GM12878 (cell line): Measurements from ENCODE around the gene EGFR. TPM values are rescaled to one million over a fixed set of nuclear protein-coding genes. Genes with fewer than 3 reads are reported as not detected.

ENCODE experiments used
- ATAC-seq: fragments of 200-7000 bp; cut with Tn5 transposase; 3 replicates; pipeline ENCODE4 v1.9.1; 2020; ENCODE audit warnings: mild to moderate bottlenecking, moderate library complexity
- BruUV-seq: library from RNA; stranded (reverse); fragments of 400-500 nt; replicated peaks from 2 replicates; lab custom pipeline; 2021; lab: Mats Ljungman, UMichigan
- CTCF ChIA-PET: fragments of 300-600 bp; sonication (Branson Sonifier 250); formaldehyde crosslinking; extraction: SDS; loops from one replicate; lab custom pipeline; 2021; ENCODE audit warnings: inconsistent platforms; lab: Yijun Ruan, JAX
- POLR2A ChIA-PET: fragments of 350-600 bp; formaldehyde crosslinking; extraction: SDS; loops from one replicate; lab custom pipeline; 2021; ENCODE audit warnings: inconsistent platforms; lab: Charles Lee
- RAD21 ChIA-PET: fragments of 300-600 bp; sonication (Branson Sonifier 250); formaldehyde crosslinking; loops from one replicate; lab custom pipeline; 2023; ENCODE audit warnings: antibody characterized with exemption; ENCODE audit not compliant: unreplicated experiment; lab: Charles Lee
- SMC1A ChIA-PET: fragments of 300-600 bp; sonication (Branson Sonifier 250); formaldehyde crosslinking; loops from one replicate; lab custom pipeline; 2023; ENCODE audit not compliant: unreplicated experiment, uncharacterized antibody; lab: Charles Lee
- DNase-seq: peaks from one replicate; pipeline ENCODE4 v3.0.0-alpha.2; 2011; ENCODE audit warnings: low read depth, low spot score
- FAIRE-seq: peaks from 3 replicates; lab custom pipeline; 2011; peaks lifted over from hg19 to GRCh38; lab: Jason Lieb, UNC
- H2AFZ ChIP-seq: 2 replicates; pipeline ENCODE4 v1.6.0; 2011; ENCODE audit warnings: low read depth, low read length, control low read depth; ENCODE audit not compliant: control insufficient read depth
- H3K27ac ChIP-seq: 2 replicates; pipeline ENCODE4 v1.5.1; 2011; ENCODE audit warnings: control low read depth; ENCODE audit not compliant: control insufficient read depth, insufficient read depth
- H3K27me3 ChIP-seq, 2 experiments: replicated peaks in 1 of 2; 2 replicates each; pipeline versions ENCODE4 v1.6.0 to v1.6.1; 2011; ENCODE audit warnings: low read length in 1 of 2; ENCODE audit not compliant: control insufficient read depth in 2 of 2, insufficient read depth in 2 of 2
- H3K36me3 ChIP-seq, 2 experiments: 2 replicates each; pipeline ENCODE4 v1.5.1; 2011; ENCODE audit warnings: low read length in 1 of 2; ENCODE audit not compliant: control insufficient read depth in 2 of 2, insufficient read depth in 2 of 2
- H3K4me1 ChIP-seq: 2 replicates; pipeline ENCODE4 v1.6.1; 2011; ENCODE audit warnings: mild to moderate bottlenecking, low read length, moderate library complexity, mixed read lengths; ENCODE audit not compliant: control insufficient read depth, insufficient read depth
- H3K4me2 ChIP-seq: 2 replicates; pipeline ENCODE4 v1.6.0; 2011; ENCODE audit warnings: control low read depth; ENCODE audit not compliant: control insufficient read depth, insufficient read depth
- H3K4me3 ChIP-seq: fragments of 200-600 bp; sonication (generic); 2 replicates; pipeline ENCODE4 v1.5.1; 2016
- H3K79me2 ChIP-seq: 2 replicates; pipeline ENCODE4 v1.6.0; 2011; ENCODE audit warnings: low read length; ENCODE audit not compliant: control insufficient read depth, insufficient read depth
- H3K9ac ChIP-seq: 2 replicates; pipeline ENCODE4 v1.8.0; 2011; ENCODE audit warnings: low read length, control low read depth, mixed read lengths; ENCODE audit not compliant: control insufficient read depth, insufficient read depth
- H3K9me3 ChIP-seq: replicated peaks from 3 replicates; pipeline ENCODE4 v1.5.1; 2011; ENCODE audit warnings: mild to moderate bottlenecking, low read length; ENCODE audit not compliant: control insufficient read depth, insufficient read depth
- H4K20me1 ChIP-seq: 2 replicates; pipeline ENCODE4 v1.6.0; 2011; ENCODE audit not compliant: control insufficient read depth, insufficient read depth
- ATF3 ChIP-seq: IDR thresholded peaks from 2 replicates; pipeline ENCODE4 v1.6.1; 2011; ENCODE audit warnings: low read depth, mild to moderate bottlenecking, low read length, moderate library complexity, borderline replicate concordance; ENCODE audit errors: extremely low read depth
- CEBPZ ChIP-seq: fragments of 150-350 bp; IDR thresholded peaks from 2 replicates; pipeline ENCODE4 v1.6.1; 2016; ENCODE audit warnings: low read depth, low read length
- CTCF ChIP-seq, 3 experiments: IDR thresholded peaks in 2 of 3; conservative IDR thresholded peaks in 1 of 3; 2 replicates each; pipeline ENCODE4 v1.5.1; 2011; ENCODE audit warnings: low read depth in 3 of 3, low read length in 3 of 3, mild to moderate bottlenecking in 3 of 3, control low read depth in 2 of 3, moderate library complexity in 2 of 3, inconsistent platforms in 1 of 3, mixed read lengths in 1 of 3; ENCODE audit not compliant: control insufficient read depth in 2 of 3, insufficient read depth in 1 of 3; ENCODE audit errors: extremely low read depth in 1 of 3
- HSF1 ChIP-seq: fragments of 150-350 bp; IDR thresholded peaks from 2 replicates; pipeline ENCODE4 v1.6.1; 2014; ENCODE audit warnings: mild to moderate bottlenecking, low read depth, low read length
- LARP7 ChIP-seq: fragments of 450-650 bp; IDR thresholded peaks from 2 replicates; pipeline ENCODE4 v1.6.1; 2017; ENCODE audit warnings: mild to moderate bottlenecking
- MEF2A ChIP-seq: IDR thresholded peaks from 2 replicates; pipeline ENCODE4 v1.6.1; 2011; ENCODE audit warnings: low read depth, mild to moderate bottlenecking, low read length, moderate library complexity; ENCODE audit not compliant: insufficient read depth
- RAD51 ChIP-seq: fragments of 450-650 bp; IDR thresholded peaks from 2 replicates; pipeline ENCODE4 v1.6.1; 2016; ENCODE audit warnings: moderate library complexity, mild to moderate bottlenecking, inconsistent platforms
- REST ChIP-seq: IDR thresholded peaks from 2 replicates; pipeline ENCODE4 v1.6.1; 2012; ENCODE audit warnings: mild to moderate bottlenecking, low read depth, low read length
- SP1 ChIP-seq: IDR thresholded peaks from one replicate; pipeline ENCODE4 v1.6.1; 2011; ENCODE audit warnings: low read depth, low read length
- STAT3 ChIP-seq: IDR thresholded peaks from 2 replicates; pipeline ENCODE4 v1.6.1; 2011; ENCODE audit warnings: low read depth, low read length, improper control_type of control experiment
- TARDBP ChIP-seq: IDR thresholded peaks from 2 replicates; pipeline ENCODE4 v1.6.1; 2016; ENCODE audit warnings: borderline replicate concordance
- WGBS: methylation state at CpG from one replicate; pipeline ENCODE4 v1.1.6; 2016; ENCODE audit warnings: low lambda C conversion rate; ENCODE audit not compliant: insufficient replicate concordance, insufficient coverage; ENCODE audit errors: missing lambda C conversion rate; 5-methylcytosine and 5-hydroxymethylcytosine counted together
- in situ Hi-C: fragments of 300-500 bp; cut with MboI; formaldehyde crosslinking; loops from 9 replicates; pipeline ENCODE4 v1.14.3; 2018; ENCODE audit warnings: mixed read lengths
- intact Hi-C: fragments of 100-400 bp; cut with micrococcal nuclease; formaldehyde crosslinking; loops from one replicate; pipeline ENCODE4 v1.14.2; 2022; ENCODE audit not compliant: unreplicated experiment
- polyA plus RNA-seq, 11 experiments: library from polyadenylated mRNA; depleted of rRNA in 4 of 11; unstranded in 6 of 11; stranded (reverse) in 5 of 11; fragments of >200 nt; fragmentation: Nextera tagmentation in 4 of 11; fragmentation: Illumina TruSeq in 1 of 11; extraction: Ambion mirVana in 4 of 11; extraction: Trizol in 1 of 11; gene quantifications; 1 replicate in 1 of 11; 2 replicates in 10 of 11; pipeline versions ENCODE4 v1.2.1 to v1.2.3, GENCODE V29; 2011 to 2016; ENCODE audit warnings: inconsistent platforms in 2 of 11, missing spikeins in 2 of 11, low read depth in 1 of 11
- total RNA-seq, 4 experiments: library from RNA; depleted of rRNA in 3 of 4; stranded (reverse); fragments of >200 nt in 3 of 4; fragmentation: Illumina TruSeq in 1 of 4; extraction: Trizol in 1 of 4; gene quantifications; 2 replicates each; pipeline versions ENCODE4 v1.2.1 to v1.2.3, GENCODE V29; 2013 to 2021

Gene EGFR
- total and polyA plus RNA-seq, 10 of the 15 experiments (the other 5 are each of a cell fraction or from before 2014, with no cell fraction given), result 0.01 to 0.31 TPM; not detected in 8

- Histone ChIP-seq H3K9me3 (no peaks in the 10 kb centered on the region), H3K4me3 (no peak overlapping the region), H3K27me3 (no peaks in the 10 kb centered on the region; a peak in 2 of 4 replicates), H3K79me2 (no peaks in the 10 kb centered on the region), H3K9ac (no peak overlapping the region), H3K36me3 (no peaks in the 10 kb centered on the region), H3K4me1 (no peaks in the 10 kb centered on the region), H4K20me1 (no peaks in the 10 kb centered on the region), H2AFZ (no peak overlapping the region), H3K4me2 (no peak overlapping the region), H3K27ac (no peak overlapping the region)
- intact Hi-C loops, result no loop called here
- CTCF ChIA-PET, result interaction anchor here (1.1 kb wide), 1 partner anchor 70 kb away, joined by 3 read pairs; no protein-coding TSS in a partner anchor
- DNase-seq (no peak), ATAC-seq (peak; percentile 57), FAIRE-seq (no peak)
- 46% methylated on average over 13 of the region's 15 CpGs for WGBS
- in situ Hi-C loops, result no loop called here
- SMC1A ChIA-PET, result interaction anchor here (0.8 kb wide), 1 partner anchor 120 kb away, joined by 3 read pairs; no protein-coding TSS in a partner anchor
- RAD21 ChIA-PET, result interaction anchor here (0.9 kb wide), 1 partner anchor 100 kb away, joined by 3 read pairs; no protein-coding TSS in a partner anchor
- no TSS peak for BruUV-seq
- POLR2A ChIA-PET, result no interaction called here
- TF ChIP-seq CTCF (IDR thresholded peaks at IDR 0.05 in 2 of 3, conservative IDR thresholded peaks at IDR 0.05 in 1 of 3; ENCODE audit: control insufficient read depth in 2 of 3, extremely low read depth in 1 of 3, insufficient read depth in 1 of 3, low read depth in 3 of 3, low read length in 3 of 3) (no peak), RAD51 (no peak), CEBPZ (no peak), HSF1 (no peak), MEF2A (no peak), REST (no peak), LARP7 (no peak), TARDBP (no peak), SP1 (no peak), ATF3 (no peak), STAT3 (no peak)
Observed at GRCh38 chr7:55185941-55186609, 167.3 kb downstream of the EGFR start.
